GM18507 (cell line): Measurements from ENCODE around the gene LYL1.

Source experiments
- DNase-seq: peaks from one replicate; pipeline ENCODE4 v3.0.0; 2011; ENCODE audit warnings: low read depth; ENCODE audit not compliant: insufficient read length; ENCODE audit errors: extremely low spot score
- FAIRE-seq: peaks from 2 replicates; lab custom pipeline; 2011; peaks lifted over from hg19 to GRCh38; lab: Jason Lieb, UNC

Gene LYL1

DNA sequence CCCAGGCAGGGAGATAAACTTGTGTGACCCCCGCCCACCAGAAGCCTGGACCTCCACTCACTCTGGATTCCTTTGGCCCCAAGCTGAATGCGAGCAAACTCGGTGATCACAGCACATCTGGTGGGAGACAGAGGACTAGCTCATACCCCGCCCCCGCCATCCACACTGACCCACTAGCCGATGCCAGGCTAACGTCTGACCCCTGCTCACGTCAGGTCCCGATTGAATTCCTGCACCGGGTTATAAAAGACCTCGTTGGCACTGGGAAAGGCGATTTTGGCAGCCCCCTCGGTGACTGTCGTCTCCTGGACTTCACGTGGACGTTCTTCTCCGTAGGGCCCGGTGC lies 13.3 kb upstream of the LYL1 start:
- DNase-seq: no peak

DNA sequence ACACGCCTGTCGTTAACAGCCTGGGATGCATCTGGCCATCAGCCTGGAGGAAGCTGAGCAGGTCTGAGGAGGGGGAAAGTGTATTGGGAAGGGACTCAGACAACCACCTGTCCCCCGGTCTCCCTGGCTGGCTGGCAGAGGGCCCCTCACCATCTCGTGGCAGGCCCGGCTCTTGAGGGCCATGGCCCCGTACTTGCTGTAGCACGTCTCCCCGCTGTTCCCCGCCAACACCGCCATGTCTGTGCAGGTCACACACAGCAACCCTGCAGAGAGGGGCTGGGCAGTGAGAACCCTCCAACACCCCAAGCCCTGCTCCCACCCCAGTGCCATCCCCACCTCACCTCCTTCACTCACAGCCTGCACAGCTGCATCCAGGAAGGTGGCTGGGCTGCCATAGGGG lies 9.9 kb upstream of the LYL1 start:
- no peak for FAIRE-seq

More for the DNA sequence above, 13.3 kb upstream of the LYL1 start:
- no peak for FAIRE-seq

DNA sequence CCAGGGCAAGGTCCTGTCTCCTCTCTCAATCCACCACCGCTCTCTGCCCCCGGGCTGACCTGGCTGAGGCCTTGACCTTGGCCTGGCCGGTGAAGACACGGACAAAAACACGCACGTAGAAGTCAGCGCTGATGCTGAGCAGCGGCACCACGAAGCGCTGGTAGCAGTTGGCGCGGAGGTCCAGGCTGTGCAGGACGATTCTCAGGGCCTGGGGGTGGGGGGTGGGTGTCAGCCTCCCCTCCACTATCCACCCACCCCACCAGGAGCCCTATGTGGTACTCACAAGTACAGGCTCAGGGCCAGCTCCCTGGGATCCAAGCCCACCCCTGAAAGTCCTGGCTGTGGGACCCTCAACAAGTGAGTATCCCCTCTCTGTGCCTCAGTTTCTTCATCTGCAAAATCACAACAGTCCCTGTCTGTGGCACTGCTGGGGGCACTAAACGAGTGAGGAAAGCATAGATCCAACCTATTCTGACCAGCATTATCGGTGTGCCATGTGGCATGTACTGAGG lies 7.5 kb upstream of the LYL1 start:
- DNase-seq (no peak), FAIRE-seq (no peak)

More for the DNA sequence above, 9.9 kb upstream of the LYL1 start:
- DNase-seq: no peak

DNA sequence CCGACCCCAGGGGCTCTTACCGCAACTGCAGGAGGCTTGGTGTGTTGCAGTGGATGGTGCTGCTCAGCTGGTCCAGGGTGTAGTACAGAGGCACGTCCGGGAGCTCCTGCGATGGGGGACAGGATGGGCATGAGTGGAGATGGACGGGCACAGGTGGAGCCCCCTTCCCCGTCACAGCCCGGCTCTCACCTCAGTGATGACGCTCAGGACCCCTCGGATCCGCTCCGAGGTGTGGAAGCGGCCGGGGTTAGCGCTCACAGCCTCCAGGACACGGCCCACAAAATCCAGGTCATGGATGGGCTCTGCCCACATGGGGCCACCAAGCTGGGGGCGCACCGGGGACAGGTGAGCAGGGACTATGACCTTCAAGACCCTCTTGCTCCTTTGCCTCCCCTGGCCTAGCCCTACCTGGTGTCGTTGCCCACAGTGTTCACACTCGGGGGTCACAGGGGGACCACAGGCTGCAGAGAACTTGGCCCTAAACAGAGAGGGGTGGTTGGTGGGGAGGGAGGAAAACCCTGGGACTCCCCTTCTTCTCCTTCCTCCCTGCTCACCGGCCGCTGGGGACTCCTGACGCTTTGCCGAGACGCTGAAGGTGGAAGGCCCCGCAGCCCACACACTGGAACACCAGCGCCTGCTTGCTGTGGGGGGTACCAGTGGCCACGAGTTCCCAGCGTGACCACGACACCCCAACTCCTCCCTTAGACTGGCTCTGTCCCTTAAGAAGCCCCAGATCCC lies 6.9 kb upstream of the LYL1 start:
- DNase-seq (no peak), FAIRE-seq (no peak)

DNA sequence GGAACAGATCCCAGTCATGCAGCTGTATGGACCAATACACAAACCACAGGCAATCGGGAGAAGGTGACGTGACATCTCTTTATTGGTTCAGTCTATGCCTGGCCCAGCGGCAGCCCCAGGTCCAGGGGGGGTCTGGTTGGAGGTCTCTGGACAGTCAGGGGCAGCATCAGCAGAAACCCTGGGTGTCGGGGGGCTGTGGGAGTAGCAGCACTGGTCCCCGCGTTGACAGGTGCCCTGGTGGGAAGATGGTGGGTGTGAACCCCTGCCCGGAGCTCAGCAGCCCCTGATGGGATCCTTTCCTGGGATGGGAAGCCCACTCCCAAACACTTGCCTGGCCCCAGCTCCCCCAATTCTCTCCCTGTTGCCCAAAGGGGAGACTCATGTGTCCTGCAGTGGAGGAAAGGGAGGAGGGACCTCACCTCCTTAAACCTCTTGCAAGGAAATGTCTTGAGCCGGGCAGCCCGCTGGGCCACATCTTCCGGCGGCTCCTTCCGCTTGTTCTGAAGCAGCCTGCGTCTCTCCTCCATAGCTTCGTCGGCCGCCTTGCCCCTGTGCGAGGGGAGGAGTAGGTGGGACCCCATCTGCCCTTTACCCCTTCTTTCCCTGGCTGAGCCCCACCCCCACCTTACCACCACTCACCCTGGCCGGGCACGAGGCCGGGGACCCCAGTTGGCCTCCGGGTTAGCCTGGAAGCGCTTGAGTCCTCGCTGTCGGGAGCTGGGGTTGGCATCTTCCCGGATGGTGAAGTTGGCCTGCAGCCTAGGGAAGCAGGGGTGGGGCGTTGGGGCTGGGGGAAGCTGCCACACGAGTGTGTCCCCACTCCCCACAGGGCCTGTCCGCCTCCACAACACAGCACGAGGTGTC lies 2.4 kb upstream of the LYL1 start:
- DNase-seq (no peak), FAIRE-seq (peak; percentile 57)

DNA sequence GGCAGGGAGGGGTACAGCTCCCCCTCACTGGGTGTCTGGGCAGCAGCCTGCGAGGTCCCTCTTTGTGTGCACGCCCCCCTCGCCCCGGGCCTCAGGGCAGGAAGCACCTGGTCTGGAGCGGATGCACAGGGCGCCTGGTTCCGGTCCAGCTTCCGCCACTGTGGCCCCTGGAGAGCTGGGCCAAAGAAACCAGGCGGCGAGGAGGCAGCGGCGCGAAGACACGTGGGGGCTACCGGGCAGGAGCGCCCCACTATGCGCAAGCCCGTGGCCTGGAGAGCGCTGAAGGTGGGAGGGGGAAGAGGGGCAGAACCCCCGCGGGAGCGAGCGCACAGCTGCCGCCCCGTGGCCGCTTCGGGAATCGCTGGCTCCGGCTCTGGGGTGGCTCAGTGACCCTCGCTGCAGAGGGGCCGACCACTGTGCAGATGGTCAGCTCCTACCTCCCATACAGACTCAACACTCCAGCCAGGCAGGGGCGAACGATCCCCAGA lies 1.7 kb upstream of the LYL1 start:
- FAIRE-seq (peak; percentile 89), DNase-seq (peak; percentile 66)

DNA sequence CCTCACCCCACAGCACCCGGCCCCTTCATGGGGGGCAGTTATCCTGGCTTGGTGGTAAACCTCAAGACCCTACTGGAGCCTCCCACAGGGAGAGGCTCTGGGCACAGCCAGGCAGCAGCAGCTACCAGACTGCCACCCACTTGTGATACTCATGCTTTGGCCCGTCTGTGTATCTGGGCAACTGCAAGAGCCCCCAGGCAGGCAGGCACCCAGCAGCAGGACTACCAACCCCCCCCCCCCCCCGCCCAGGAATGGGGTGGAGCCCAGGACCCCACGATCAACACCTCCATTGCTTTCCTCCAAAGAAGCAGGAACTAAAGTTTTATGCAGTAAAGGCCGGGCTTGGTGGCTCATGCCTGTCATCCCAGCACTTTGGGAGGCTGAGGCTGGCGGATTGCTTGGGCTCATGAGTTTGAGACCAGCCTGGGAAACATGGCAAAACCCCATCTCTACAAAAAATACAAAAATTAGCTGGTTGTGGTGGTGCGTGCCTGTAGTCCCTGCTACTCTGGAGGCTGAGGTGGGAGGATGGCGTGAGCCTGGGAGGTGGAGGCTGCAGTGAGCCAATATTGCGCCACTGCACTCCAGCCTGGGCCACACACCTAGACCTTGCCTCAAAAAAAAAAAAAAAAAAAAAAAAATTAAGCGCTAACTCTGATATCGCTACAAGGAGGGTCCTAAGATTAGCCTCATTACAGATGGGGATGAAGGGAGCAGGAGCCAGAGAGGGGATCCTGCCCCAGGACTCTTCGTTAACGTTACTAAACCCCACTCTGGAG lies 1.1 kb upstream of the LYL1 start:
- DNase-seq (no peak), FAIRE-seq (no peak)

DNA sequence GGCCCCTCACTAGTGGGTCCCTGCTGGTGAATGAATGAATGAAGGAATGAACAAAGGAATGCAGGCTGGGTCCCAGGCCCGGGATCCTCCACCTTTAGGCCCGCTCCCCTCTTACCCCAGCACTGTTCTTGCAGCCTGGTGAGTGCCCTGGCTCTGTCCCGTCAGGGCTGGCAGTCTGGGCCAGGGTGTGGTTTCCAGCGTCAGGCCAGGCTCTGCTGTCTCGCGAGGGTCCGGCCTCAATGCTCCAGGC lies 317 bp downstream of the LYL1 start:
- DNase-seq (no peak), FAIRE-seq (no peak)

DNA sequence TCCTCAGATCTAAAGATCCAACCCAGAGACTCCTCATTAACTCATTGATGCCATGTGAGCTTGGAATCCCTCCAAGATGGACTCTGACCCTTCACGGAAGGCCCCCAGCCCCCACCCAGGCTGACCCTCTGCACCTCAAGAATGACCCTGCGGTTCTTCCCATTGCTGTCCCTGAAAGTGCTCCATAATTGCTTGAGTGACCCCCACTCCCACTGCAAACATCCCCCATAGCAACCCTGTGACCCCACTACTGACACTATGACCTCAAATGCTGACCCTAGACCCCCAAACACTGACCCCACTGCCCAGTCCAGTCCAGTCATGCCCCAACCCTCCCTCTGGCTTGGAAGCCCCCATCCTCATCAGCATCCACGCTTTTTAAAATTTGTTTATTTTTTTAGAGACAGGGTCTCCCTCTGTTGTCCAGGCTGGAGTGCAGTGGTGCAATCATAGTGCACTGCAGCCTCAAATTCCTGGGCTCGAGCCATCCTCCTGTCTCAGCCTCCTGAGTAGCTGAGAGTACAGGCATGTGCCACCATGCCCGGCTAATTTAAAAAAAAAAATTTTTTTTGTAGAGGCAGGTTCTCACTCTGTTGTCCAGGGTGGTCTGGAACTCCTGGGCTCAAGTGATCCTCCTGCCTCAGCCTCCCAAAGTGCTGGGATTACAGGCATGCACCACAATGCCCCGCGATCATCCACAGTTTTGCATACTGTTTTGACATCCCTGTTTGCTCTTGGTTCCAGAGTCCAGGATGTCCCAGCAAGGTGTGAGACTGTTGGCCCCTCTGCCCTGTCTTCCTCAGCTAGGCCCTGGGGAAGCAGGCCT lies 855 bp downstream of the LYL1 start:
- FAIRE-seq: no peak
- no peak for DNase-seq

DNA sequence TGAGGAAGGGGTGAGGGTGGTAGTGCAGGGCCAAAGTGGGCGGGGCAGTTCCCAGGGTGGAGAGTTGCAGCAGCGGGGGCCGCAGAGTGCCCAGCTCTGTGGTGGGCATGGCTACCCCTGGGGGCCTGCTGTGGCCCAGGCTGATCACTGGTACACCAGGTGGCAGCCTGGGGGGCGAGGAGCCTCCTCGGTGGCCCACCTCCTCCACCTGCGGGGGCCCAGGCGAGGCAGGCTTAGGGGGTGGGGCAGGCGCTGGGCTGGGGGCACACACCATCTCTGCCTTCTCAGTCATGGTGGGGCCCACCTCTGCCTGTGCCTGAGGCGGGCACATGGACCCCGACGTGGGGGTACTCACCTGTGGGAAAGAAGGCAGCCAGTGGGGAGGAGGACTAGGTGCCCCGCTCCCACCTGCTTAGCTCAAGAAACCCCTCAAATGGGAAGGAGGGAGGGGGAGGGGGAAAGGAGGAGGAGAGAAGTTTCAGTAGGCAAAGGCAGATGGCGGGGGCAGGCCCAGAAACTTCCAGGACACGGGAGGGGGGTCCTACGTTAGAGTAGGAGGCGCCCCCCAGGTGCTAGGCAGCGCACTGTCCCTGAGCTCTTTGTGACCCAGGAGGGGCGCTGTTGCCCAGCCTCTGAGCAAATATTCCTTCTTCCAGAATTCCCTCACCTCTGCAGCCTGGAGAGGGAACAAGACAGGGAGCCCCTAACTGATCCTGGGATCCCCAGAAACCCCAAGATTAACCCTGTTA lies 1.6 kb downstream of the LYL1 start:
- DNase-seq (no peak), FAIRE-seq (no peak)

DNA sequence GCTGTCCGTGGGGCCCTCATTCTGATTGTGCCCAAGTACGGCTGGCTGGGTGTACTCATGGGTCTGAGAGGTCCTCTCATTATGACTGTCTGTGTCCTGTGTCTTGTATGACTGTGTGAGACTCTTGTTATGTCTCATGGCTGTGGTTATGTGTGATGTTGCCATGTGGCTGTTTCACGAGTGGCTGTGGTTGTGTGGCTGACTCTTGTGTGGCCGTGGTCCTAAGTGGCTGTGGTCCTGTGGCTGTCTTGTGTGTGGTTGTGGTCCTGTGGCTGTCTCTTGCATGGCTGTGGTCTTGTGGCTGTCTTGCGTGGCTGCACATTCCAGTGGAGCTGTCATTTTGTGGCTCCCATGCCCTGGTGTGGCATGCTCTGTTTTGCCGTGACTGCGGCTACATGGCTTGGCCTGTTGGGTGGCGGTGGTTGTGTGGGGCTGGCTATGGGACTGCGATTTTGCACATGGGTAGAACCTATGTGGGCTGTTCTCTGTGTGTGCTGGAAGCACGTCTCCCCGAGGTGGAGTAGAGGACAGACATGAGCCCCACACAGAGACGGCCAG lies 2.5 kb downstream of the LYL1 start:
- FAIRE-seq (peak; percentile 87), DNase-seq (peak; percentile 70)

DNA sequence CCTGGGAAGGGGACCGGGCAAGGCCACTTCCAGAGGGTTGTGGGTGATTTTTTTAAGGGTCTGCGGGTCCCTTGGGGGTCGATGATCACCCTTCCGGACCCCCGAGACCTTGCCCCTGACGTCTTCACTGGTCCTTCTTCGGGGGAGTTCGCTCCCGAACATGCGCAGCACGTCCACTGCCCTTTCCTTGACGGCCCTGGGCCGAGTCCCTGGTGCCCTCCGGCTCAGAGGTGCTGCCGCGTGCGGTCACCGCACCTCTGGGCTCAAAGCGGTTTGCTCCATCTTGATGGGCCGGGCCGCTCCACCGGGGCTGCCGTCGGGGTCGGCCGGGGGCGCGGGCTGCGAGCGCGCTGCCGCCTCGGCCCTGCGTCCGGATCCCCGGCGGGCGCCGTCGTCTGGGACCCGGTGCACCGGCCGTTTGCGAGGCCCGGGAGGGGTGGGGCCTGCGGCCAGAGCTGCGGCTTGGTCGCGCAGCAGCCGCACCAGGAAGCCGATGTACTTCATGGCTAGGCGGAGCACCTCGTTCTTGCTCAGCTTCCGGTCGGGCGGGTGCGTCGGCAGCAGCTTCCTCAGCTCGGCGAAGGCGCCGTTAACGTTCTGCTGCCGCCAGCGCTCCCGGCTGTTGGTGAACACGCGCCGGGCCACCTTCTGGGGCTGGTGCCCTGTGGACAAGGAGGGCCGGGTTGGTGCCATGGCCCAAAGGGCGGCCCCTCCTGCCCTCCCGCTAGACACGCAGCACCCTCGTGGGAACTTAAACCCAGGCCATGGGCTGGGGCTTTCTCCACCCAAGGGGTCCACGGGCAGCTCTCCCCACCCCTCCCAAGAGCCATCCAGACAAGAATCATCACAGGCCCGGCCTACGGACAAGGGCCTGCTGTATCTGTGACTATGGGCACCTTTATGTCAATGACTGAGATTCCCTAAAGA lies 3.3 kb downstream of the LYL1 start:
- DNase-seq: no peak
- FAIRE-seq: peak; percentile 85

DNA sequence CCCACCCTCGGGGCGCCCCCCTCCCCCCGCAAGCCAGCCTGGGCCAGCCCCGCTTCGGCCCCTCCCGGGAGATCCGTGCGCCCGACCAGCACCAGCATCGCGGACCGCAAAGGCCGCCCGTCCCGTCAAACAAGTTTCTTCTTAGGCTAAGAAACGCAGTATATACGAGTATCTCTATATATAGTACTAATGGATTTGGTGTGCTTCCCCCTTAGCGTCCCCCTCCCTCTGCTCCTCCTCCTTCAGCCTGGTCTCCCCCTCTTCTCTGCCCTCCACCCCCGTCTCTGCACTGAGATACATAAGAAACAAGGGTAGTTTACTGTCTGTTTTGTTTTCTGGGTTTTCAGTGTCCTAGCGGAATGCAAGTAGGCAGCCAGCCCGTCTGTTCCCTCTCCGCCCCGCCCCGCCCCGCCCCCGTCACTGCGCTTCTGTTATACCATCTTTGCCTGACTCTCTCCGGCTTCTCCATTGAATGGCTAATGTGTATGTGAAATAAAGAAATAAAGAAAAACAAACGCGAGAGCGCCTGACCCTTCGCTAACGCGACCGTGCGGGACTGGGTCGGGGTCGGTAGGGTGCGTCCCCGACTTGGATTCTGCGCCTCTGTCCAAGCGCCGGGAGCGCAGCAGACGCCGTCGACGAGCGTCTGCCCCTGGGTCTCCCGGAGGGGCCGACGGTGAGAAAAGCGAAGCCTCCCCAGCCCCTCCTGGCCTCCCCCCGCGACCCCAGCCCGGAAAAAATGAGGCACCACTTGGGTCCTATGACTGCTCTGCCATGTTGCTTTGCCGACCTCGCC lies 4.2 kb downstream of the LYL1 start:
- DNase-seq (no peak), FAIRE-seq (no peak)

DNA sequence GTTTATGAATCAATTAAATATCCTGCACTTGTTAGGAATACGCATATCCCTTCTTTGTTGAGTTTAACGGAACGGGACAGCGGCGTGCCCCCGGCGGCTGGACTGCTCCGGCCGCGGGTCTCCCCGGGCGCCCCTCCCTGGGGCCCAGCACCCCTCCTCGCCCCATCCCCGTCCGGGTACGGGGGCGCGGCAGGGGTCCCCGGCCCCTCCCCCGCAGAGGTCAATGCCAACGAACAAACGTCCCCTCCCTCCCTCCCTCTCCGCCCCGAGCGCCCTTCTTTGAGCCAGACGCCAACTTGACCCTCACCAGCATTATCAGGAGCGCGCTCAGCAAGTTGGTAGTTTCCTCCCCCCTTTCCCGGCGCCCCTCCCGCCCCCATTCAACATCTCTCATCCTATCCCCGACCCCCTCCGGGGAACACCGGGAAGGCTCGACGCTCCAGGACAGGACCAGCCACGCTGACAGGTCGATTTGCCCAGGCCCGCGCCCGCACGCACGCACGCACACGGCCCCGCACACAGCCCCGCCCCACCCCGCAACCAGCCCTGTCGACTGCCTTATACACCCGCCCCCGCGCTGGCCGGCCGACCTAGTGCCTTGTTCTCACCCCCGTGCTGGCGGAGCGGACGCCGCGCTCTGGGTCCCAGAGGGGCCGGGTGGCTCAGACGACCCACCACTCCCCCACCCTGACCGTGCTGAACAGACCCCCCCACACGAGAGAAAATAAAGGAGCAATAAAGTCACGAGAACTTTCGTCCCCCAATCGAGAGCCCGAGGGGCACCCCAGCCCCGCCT lies 5.0 kb downstream of the LYL1 start:
- FAIRE-seq (no peak), DNase-seq (no peak)

DNA sequence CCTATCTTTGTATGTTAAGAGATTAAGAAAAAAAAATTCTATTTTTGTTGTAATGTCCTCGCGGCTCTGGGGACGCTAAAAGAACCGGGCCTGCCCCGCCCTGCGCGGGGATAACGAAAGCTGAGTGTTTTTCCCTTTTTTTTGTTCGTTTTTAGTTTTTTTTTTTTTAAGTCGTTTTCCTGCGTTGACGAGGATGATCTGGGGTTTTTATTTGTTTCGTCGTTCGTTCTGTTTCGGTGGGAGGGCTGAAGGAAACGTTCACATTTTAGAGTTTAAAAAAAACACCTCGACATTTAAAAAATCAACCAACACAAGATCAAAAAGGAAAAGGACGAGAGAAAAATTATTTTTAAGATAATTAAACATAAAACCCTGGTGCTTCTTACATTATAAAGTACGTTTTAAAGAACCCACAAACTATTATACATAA lies 5.6 kb downstream of the LYL1 start:
- DNase-seq (no peak), FAIRE-seq (no peak)
